CD4-positive, alpha-beta T cell treated with Interleukin-15 for 4 hours (primary cell): ENCODE measurements around the gene ABHD11.
A peak's percentile ranks its signal among the peaks of the same experiment; 100 is the strongest.
"Not testable (repeated sequence)": the region's sequence is repeated elsewhere in the genome, so short reads cannot be mapped to it uniquely, and the experiment has no call there.

Experiments used
- DNase-seq: peaks from one replicate; pipeline ENCODE4 v3.0.0-alpha.2; 2020; ENCODE audit warnings: low spot score

ABHD11 gene

DNA sequence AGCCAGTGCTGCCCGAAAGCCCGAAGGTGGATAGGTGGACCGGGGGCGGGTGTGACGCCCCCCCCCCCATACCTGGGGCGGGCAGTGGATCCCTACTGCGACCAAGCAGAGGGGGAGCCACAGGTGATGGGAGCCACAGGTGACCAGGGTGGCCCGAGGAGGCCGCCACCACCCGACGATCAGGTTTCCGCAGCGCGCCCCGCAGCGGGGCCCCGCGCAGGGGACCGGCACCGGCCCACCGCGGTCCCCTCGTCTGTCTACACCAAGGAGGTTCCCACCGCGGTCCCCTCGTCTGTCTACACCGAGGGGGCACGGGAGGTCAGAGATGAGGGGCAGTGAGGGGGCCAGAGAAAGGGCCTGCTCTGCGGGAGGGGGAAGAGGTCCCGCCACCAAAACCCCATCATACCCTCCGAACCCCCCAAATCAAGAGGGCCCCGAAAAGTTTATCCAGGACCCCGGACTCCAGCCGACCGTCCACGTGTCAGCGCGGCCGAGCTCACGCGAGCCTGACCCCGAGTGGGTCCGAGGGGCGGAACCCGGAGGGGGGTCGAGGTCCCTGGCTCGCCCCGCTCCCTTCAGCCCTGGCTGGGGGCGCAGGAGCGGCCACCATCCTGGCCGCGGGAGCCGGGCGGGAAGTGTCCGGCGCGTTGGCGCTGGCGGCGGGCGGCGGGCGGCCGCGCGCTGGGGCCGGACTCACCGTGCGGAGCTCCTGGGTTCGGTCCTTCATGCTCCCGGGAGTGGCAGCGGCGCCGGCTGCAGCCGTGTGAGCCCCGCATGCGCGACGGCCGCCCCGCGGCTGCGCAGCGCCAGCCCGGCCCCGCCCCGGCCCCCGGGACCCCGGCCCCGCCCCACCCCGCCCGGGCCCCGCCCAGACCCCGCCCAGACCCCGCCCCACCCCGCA lies 19.4 kb downstream of the ABHD11 start, which contains the start of gene STX1A:
STX1A (minus strand) TSS at position 765 of the 901 bp plus-strand sequence; CDS start at position 727, 38 bp downstream.
- peak; percentile 65 for DNase-seq

DNA sequence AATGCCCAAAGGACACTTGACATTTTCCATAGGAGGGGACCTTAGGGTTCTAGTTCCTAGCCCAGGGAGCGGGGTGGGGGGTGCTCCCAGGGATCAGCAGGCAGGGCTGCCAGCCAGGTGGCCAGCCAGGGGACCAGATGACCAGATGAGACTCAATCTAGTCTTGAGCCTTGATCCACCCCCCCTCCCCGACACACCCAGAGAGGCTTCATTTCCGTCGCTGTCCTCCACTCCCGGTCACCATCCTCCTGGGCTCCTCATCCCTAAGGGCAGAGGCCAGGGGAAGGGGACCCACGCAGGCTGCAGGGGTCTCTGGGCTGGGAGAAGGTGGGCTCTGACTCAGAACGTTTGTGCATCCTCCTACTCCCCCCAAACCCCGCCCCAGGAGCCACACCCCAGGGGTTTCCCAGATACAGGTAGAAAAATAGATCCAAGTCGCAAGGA lies 20.1 kb downstream of the ABHD11 start:
- DNase-seq, result no peak

DNA sequence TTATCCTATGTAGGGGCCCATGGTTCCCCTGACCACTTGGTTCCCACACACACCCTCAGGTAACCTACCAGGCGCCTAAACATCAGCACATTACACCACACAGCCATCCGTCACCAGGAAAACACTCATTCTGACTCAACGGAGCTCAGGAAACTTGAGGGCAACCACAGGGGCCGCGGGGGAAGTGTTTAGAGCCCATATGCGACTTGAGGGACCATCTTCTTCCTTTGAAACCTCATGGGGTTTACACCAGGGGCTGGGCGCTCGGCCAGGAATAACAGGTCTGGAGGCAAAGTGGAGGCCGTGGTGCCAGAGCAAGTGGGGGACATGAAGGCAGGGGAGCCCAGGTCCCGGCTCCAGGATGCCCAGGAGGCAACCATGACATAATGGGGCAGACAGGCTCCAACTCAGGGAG lies 20.6 kb downstream of the ABHD11 start:
- DNase-seq, result peak; percentile 83

DNA sequence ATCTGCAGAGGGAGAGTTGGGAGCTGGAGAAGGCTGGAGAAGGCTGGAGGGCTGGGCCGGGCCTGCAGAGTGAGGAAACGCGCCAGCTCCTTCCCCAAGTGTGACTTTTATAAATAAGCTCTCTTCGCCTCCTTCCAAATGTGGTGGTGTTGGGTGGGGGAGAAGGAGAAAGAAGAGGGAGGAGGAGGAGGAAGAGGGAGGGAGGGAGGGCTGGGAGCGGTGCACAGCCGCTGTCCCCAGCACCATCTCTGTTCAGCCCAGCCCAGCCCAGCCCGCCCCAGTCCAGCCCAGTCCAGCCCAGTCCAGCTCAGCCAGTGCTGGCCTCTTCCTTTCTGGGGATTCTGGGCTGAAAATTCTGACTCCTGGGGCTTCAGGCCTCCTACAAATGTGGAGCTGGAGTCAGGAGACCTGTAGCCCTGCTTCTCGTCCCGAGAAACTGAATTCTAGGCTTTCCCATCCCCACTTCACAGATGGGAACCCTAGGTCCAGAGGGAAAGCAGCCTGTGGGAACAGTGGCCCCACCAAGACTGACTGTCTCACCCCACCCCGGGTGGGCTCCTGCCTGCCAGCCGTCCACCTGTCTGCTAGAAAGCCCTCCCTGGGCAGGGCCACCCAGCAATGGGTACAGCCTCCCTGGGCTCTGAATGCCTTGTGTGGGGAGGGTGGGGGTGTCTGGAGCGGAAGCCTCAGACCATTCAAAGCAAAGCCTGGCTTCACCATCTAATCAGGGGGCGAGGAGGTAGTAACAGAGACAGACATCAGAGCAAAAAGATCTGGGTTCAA lies 21.4 kb downstream of the ABHD11 start:
- no peak for DNase-seq

DNA sequence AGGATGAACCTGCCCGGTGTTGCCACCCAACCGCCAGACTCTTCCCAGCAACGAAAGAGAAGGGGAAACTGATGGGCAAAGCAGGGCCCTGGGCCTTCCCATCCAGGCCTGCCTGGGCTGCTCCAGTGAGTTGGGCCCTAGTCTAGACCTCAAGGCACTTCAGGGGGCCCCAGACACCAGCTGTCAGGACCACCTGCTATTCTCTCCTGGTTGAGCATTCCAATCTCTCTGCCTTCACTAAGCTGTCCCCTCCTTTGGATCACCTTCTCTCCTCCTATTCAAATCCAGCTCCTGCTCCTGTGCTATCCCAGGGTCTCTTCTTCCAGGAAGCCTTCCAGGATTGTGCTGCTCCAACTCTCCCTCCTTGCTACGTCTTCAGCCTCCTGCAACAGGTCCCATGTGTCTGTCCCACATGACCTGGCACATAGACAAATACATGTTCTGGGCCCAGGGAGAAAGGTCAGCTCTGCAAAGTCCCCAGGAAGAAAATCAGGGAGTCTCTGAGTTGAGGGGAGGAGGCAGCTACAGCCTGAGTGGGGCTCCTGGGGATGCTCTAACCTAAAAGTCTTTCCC lies 22.2 kb downstream of the ABHD11 start:
- no peak for DNase-seq

DNA sequence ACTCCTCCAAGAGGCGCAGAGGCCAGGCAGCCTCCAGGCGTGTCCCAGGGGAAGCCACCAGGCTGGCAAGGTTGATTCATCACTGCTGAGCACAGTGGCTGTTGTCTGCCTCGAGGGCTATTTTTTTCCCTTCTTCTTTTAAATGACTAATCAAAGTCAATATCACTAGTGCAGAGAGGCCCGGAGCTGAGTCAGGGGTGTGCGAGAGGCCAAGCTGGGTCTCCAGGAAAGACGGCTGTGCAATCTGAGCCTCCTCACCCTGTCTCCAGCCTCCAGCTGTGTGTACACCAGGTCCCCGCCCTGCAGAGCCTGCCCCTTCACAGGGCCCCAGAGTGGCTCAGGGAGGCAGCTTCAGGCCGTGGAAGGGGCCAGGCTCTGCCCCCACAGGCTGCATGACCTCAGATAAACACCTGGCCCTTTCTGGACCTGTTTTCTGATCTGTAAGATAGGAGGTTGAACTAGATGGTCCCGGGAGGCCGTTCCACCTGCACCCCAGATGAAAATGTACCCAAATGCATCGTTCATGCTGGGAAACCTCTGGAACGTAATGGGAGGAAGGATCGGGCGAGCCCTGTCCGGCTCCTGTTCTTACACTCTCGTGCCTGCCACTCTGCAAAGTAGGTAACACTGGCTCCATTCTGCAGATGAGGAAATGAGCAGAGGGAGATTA lies 22.8 kb downstream of the ABHD11 start:
- DNase-seq, result peak; percentile 19

DNA sequence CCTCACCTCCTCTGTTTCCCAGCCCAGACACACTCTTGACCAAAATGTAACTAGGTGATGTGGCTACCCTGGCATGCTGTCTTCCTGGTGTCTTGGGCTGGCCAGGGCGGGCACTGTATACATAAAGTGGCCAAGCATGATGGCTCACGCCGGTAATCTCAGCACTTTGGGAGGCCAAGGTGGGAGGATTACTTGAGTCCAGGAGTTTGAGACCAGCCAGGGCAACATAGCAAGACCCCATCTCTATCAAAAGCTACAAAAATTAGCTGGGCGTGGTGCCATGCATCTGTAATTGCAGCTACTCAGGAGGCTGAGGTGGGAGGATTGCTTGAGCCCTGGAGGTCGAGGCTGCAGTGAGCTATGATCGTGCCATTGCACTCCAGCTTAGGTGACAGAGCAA lies 25.3 kb downstream of the ABHD11 start:
- not testable (repeated sequence) for DNase-seq

DNA sequence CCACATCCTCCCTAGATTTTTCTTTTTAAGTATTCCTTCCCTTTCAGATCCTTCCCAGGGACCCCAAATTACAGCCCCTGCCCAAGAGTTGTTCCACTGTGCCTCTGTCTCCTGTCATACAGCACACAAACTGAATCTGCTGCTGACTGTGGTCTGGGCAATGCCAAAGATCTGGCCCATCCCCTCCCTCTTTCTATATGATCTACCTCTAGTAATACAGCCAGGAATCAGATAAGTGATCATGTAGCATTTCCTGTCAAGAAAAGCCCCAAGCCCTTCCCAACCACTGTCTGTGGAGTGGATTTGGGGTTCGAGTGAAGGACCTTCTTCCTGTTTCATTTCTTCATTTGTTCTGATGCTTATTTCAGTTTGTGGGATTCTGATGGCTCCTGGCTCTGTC lies 25.8 kb downstream of the ABHD11 start:
- no peak for DNase-seq

DNA sequence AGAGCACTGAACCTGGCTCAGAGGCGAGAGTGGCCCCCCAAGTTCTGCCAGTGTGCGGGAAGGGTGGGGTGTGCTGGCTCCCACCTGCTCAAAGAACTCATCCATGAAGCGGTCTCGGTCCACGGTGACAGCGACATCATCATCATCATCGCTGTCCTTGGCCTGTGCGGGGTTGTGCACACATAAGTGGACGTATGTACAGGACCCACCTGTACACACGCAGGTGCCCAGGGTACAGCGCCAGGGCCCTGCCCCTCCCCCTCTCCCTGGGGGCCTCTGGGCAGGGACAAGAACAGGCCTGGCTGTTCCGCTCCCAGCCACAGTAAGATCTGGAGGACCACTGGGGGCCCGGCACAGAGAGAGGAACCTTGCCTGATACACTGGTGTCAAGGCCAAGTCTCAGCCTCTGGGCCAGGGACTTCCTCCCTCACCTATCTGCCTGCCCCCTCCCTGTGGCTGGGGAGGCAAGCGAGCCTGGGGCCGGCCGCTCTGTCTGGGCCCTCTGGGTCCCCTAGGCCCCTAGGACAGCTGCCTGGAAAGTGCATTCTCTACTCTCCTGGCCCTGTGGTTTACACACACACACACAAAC lies 29.5 kb downstream of the ABHD11 start:
- no peak for DNase-seq

DNA sequence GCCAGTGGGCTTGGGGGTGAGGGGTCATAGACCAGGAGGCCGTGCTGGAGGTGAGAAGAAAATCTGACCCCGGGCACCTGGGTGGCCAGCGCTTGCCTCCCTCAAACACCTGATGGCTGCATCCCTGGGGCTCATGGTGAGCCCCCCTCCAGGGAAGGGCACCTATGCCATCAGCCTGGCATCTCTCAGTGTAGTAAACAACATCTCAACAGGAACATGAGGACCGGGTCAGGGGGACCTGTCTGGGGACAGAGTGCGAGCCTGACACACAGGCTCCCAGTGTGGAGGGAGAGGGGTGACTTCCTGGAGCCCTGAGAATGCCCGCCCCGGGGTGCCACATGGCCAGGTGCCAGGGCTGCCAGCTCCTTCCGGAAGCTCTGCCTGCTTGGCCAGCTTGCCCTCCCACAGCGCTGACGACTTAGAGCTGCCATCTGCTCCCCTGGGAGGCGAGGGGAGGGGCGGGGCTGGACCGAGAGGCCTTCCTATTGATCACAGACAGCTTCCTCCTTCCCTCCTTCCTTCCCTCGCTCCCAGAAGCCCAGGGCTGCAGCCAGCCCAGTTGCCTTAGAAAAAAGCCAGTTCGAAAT lies 31.5 kb downstream of the ABHD11 start:
- DNase-seq, result no peak

DNA sequence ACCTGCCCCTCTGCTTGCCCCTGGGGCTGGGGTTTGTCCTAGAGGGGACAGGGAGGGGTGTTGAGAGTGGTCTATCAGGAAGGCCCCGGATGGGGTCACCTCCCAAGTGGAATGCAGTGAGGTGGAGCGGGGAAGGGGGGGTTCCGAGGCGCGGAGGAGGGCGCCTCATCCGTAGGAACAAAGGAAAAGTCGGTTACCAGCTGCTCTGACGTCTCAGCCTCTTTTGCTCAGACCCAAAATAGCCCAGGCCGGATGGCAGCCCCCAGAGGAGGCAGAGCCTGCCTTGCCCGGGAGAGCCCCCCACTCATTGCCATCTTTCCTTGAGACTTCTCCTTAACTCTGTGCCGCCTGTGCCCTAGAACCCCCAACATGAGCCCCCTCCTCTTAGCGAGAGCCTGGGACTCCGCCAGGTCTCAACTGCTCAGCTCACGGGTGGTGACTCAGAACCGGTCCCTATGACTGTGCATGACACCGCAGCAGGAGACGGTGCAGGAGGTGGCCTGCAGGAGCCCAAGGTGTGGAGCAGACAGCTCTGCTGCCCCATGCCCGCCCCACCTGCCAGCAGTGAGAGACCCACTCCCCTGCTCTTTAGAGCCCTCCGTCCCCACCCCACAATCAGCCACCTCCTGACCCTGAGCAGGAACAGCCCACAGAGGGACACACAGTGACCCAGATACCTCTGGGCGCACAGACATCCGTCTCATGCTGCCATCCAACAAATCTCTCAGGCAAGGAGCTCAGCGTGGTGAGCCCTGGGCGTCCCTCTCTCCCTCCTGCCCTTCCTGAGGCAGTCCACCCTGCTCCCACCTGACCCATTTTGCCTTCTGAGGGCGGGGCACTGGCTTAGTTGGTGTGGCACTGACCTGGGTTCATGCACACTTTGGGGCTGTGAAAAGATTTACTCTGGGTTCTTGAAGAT lies 32.2 kb downstream of the ABHD11 start:
- no peak for DNase-seq

DNA sequence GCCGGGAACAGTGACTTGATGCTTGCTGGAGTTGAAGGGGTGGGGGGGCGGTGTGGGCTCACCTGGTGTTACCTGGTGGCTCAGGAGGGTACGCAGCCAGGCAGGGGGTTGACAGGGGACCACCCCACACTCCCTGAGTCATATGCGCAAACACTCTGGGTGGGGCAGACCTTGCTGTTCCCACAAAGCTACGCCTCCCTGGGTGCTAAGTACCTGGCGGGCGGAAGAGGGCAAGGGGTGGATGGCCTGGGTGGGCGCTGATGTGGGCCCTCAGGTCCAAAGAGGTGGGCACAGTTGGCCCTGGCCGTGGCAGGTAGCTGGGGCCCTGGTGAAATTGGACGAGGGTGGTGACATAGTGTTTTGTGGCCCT lies 33.1 kb downstream of the ABHD11 start:
- no peak for DNase-seq

DNA sequence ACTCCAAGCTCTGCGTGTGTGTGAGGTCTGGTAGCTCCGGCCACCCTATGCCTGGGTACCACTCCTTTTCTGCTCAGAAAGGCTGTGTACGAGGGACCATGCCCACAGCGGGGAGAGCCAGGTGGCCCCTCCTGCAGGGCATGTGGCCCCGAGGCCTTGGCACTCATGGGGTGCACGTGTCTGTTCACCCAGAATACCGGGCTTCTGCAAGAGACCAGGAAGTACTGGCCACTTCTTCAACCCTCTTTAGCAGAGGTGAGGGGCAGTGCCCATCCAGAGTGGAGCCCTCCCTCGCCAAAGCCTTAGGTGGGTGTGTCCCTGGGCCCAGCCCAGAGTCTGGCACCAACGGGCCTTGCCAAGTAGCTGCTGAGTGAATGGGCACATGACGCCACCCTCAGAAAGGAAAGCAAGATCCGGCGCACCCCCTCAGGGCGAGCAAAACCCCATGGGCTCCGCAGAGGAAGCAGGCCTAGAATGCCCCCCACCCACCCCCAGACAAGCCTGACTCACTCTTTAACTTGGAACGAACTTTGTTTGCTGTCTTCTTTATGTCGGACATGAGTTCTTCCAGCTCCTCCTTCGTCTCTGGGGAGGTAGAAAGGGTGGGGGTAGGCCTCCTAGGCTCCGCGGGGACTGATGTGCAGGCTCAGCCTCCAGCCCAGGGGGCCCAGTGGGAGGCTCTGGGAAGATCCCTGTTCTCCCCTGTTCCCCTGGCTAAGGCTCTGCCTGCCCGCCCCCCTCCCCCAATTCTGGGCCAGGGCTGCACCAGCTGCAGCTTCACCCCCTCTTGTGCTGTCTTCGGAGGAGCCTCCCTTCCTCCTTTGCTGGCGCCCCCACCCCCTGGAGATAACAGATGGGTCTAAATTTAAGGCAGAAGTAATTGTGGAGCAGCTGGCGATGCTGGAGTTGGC lies 33.7 kb downstream of the ABHD11 start:
- DNase-seq, result no peak

DNA sequence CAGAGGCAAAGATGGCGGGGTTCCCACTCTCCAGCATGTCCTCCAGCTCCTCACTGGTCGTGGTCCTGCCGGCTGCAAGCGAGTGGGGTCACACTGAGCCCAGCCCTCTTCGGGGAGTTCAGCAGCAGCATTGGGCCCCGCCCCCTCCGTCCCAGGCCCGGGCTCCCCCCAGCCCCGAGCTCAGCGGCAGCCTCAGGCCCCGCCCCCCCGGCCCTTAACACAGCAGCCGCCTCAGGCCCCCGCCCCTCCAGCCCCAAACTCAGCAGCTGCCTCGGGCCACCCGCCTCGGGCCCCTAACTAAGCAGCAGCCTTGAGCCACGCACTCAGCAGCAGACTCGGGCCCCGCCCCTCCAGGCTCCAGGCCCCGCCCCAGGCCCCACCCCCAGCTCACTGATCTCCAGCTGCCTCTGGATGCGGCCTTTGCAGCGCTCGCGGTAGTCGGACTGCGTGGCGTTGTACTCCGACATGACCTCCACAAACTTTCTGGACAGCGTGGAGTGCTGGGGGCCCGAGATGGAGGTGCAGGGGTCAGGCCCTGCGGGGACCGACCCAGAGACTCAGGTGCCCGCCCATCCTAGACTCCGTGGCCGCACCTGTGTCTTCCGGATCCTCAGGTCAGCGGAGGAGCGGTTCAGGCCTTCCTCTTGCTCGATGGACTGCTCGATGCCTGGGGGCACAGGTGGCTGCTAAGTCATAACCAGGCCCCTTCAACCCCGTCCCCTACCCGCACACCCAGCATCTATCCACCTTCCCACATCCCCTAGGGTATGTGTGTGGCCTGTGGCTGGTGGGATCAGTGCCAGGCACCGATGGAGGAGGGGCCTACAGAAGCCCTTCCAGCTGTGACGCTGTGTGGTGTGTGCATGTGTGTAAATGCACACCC lies 34.6 kb downstream of the ABHD11 start:
- no peak for DNase-seq

DNA sequence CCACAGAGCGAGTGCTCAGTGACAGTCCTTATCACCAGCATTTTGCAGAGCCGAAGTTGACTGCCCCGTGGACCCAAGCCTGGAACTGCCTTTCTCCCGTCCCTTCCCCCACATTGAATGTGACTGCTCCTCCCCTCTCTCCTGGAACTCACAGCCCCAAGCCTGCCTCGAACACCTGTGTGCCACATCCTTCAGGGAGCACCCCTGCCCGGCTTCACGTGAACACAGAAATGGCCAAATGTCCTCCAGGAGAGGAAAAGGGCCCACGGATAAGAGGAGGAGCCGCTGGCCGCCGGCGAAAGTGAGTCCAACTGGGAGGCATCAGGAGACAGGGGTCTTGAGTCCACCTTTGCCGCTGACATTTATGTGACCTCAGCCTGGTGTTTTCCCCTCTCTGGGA lies 35.4 kb downstream of the ABHD11 start:
- DNase-seq, result no peak

DNA sequence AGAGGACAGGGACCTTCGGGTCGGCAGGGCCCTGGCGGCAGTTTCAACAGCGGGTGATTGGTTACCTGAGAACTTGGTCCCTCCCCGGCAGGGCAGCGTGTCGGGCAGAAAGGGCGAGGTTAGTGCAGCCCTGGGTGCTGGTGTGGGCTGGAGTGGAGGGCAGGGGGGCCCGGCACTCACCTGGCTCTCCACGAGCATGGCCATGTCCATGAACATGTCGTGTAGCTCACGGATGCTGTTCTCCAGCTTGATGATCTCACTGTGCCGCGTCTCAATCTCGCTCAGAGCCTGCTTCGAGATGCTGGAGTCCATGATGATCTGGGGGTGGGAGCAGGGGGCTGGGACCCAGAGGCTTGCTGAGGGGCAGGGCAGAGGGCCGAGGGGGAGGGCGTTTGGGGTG lies 35.9 kb downstream of the ABHD11 start:
- DNase-seq, result no peak

DNA sequence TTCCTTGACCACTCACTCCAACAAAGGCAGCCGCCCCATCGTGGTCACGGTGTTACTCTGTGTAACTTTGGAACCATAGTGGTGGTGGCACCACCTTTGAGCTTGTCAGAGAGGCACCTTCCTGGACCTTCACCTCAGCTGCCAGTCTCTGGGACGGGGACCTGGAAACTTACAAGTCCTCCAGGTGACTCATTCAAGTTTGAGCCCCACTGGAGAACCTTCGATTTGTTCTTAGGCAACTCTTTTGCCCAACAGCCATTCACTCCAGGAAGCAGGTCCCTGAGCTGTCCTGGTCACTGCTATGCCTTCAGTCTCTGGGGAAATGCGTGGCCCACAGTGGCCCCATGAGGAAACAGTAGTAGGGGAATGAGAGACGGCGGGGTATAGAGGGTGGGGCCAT lies 36.4 kb downstream of the ABHD11 start:
- no peak for DNase-seq

DNA sequence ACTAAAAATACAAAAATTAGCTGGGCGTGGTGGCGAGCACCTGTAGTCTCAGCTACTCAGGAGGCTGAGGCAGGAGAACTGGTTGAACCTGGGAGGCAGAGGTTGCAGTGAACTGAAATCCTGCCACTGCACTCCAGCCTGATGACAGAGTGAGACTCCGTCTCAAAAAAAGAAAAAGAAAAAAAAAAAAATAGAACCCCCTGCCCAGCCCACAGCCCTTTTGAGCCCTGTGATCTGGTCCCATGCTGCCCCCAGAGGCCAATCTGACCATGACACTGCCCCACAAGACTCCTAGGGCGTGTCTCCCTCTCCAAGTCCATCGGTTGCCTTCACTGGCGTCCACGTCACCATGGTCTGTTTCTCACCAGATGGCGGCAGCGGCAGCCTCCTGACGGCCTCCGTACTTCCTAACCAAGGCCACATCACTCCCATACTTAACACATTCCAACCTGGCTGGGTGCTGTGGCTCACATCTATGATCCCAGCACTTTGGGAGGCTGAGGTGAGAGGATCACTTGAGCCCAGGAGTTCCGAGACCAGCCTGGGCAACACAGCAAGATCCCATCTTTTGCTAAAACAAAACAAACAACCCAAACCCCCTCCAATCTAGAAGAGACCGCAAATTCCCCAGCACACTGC lies 37.1 kb downstream of the ABHD11 start:
- DNase-seq, result peak; percentile 27
